ENCODE measurements around the gene EPHA5. TPM values are rescaled to one million over a fixed set of nuclear protein-coding genes. Genes with fewer than 3 reads are reported as not detected.

Gene EPHA5
- total RNA-seq: 0.20 TPM
- long read RNA-seq: 0 reads

- TF ChIP-seq, protein P1, sequence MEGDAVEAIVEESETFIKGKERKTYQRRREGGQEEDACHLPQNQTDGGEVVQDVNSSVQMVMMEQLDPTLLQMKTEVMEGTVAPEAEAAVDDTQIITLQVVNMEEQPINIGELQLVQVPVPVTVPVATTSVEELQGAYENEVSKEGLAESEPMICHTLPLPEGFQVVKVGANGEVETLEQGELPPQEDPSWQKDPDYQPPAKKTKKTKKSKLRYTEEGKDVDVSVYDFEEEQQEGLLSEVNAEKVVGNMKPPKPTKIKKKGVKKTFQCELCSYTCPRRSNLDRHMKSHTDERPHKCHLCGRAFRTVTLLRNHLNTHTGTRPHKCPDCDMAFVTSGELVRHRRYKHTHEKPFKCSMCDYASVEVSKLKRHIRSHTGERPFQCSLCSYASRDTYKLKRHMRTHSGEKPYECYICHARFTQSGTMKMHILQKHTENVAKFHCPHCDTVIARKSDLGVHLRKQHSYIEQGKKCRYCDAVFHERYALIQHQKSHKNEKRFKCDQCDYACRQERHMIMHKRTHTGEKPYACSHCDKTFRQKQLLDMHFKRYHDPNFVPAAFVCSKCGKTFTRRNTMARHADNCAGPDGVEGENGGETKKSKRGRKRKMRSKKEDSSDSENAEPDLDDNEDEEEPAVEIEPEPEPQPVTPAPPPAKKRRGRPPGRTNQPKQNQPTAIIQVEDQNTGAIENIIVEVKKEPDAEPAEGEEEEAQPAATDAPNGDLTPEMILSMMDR (IDR thresholded peaks at IDR 0.05): no peak
Measured at GRCh38 chr4:65670331-65671031, at the start of gene EPHA5. Gene EPHA5 (minus strand): TSS chr4:65670489. CDS start chr4:65669742, 747 bp downstream.

DNA sequence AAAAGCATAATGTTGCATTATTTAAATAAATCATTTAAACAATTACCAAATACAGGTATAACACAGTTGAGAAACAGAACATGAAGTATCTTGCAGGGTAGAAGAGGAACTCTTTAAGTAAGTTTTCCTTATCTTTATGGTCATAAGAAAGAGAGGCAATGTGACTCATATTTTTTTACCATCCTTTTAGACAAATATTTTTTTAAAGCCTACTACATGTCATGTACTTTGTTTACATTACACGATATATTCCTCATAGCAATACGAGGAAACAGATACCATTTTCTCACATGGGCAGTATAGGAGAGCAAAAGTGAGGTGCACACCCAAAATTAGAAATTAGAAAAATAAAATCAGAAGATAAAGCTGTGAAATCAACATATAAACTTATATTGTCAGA is 49.3 kb upstream of the EPHA5 start:
- no peak overlapping the region for H3K27ac ChIP-seq
- no peaks in the 10 kb centered on the region for H3K36me3 ChIP-seq
- H3K4me3 ChIP-seq: no peak overlapping the region
- no peaks in the 10 kb centered on the region for H3K4me1 ChIP-seq
- H3K27me3 ChIP-seq: no peaks in the 10 kb centered on the region
- no peaks in the 10 kb centered on the region for H3K9me3 ChIP-seq
- TF ChIP-seq, protein P1 (IDR thresholded peaks at IDR 0.05): no peak
- no peak for DNase-seq
- ATAC-seq: no peak
- intact Hi-C loops (cut with DNase I): no loop called here

More at GRCh38 chr4:65670331-65671031, at the start of gene EPHA5:
- no peak within 1 kb of the TSS for H3K27ac ChIP-seq
- DNase-seq (peak; percentile 72), ATAC-seq (peak; percentile 83)
- no peaks in the 10 kb centered on the region for H3K36me3 ChIP-seq
- peaks cover 62% of the 10 kb centered on the region for H3K27me3 ChIP-seq
- H3K4me3 ChIP-seq: peak within 1 kb of the TSS; percentile 30
- no peaks in the 10 kb centered on the region for H3K9me3 ChIP-seq
- peaks cover 13% of the 10 kb centered on the region for H3K4me1 ChIP-seq
- intact Hi-C loops (cut with DNase I): no loop called here

DNA sequence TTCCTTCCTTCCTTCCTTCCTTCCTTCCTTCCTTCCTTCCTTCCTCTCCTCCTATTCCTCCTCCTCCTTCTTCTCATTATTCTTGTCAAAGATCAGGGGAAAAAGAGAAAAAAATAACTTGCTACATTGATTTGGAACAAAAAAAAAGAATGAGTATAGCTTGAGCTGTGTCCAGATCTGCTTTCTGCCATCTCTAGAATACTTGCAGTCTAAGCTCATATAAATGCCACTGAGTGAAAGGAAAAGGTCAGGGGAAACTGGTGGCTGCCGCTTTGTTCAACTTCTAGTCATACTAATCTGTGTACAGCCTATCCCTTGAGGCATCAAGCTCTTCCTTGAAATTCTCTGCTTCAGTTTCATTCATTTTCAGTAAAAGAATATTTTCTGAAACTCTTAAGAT is 28.3 kb upstream of the EPHA5 start:
- H3K4me1 ChIP-seq: no peaks in the 10 kb centered on the region
- H3K4me3 ChIP-seq: no peak overlapping the region
- H3K9me3 ChIP-seq: no peaks in the 10 kb centered on the region
- TF ChIP-seq, protein P1 (IDR thresholded peaks at IDR 0.05): no peak
- intact Hi-C loops (cut with DNase I): no loop called here
- H3K36me3 ChIP-seq: no peaks in the 10 kb centered on the region
- H3K27ac ChIP-seq: no peak overlapping the region
- no peaks in the 10 kb centered on the region for H3K27me3 ChIP-seq
- DNase-seq: no peak
- ATAC-seq: no peak

- DNase-seq (no peak), ATAC-seq (no peak)
- TF ChIP-seq, protein P1 (IDR thresholded peaks at IDR 0.05): no peak
- Histone ChIP-seq H3K27ac (no peak overlapping the region), H3K4me1 (no peaks in the 10 kb centered on the region), H3K9me3 (no peaks in the 10 kb centered on the region), H3K27me3 (no peaks in the 10 kb centered on the region), H3K36me3 (no peaks in the 10 kb centered on the region), H3K4me3 (no peak overlapping the region)
- intact Hi-C loops (cut with DNase I): no loop called here
Measured at GRCh38 chr4:65696436-65696835, 26.1 kb upstream of the EPHA5 start.

- peaks cover 53% of the 10 kb centered on the region for H3K27me3 ChIP-seq
Measured at GRCh38 chr4:65671372-65671771, 1.1 kb upstream of the EPHA5 start.

More at GRCh38 chr4:65671372-65671771, 1.1 kb upstream of the EPHA5 start:
- Histone ChIP-seq H3K4me1 (peaks cover 13% of the 10 kb centered on the region), H3K27ac (no peak overlapping the region), H3K4me3 (no peak overlapping the region), H3K9me3 (no peaks in the 10 kb centered on the region), H3K36me3 (no peaks in the 10 kb centered on the region)
- DNase-seq (no peak), ATAC-seq (no peak)
- intact Hi-C loops (cut with DNase I): no loop called here
- TF ChIP-seq, protein P1 (IDR thresholded peaks at IDR 0.05): no peak

Data from upper lobe of right lung (tissue), 1 donor.